HepG2 (cell line): ENCODE measurements around the gene CCDC17.

Experiments used
- CREB1 ChIP-seq, 2 experiments: fragments of 450-650 bp in 1 of 2; IDR thresholded peaks; 2 replicates each; pipeline ENCODE4 v1.6.1; 2016 to 2017; ENCODE audit warnings: control low read depth in 1 of 2, mild to moderate bottlenecking in 1 of 2, missing compliant biosample characterization in 1 of 2, missing genetic modification characterization in 1 of 2
- ESRRA ChIP-seq: sonication (generic); formaldehyde crosslinking; IDR thresholded peaks from 2 replicates; pipeline ENCODE4 v1.5.1; 2020; ENCODE audit warnings: mild to moderate bottlenecking, low read depth, missing genetic modification reagents
- HDAC1 ChIP-seq: sonication (generic); formaldehyde crosslinking; IDR thresholded peaks from 2 replicates; pipeline ENCODE4 v1.5.1; 2020; ENCODE audit warnings: mild to moderate bottlenecking, missing genetic modification reagents
- MBD4 ChIP-seq: IDR thresholded peaks from 2 replicates; pipeline ENCODE4 v1.6.1; 2012; ENCODE audit warnings: low read length, inconsistent platforms, borderline replicate concordance
- MED1 ChIP-seq: sonication (generic); formaldehyde crosslinking; IDR thresholded peaks from 2 replicates; pipeline ENCODE4 v1.4.0; 2020; ENCODE audit warnings: missing genetic modification reagents
- TAF1 ChIP-seq: sonication (generic); formaldehyde crosslinking; IDR thresholded peaks from 2 replicates; pipeline ENCODE4 v1.4.0; 2020; ENCODE audit warnings: missing genetic modification reagents
- TF ChIP-seq, protein P1 (sequence below): sonication (generic); formaldehyde crosslinking; IDR thresholded peaks from 2 replicates; pipeline ENCODE4 v1.4.0; 2020; ENCODE audit warnings: mild to moderate bottlenecking, missing genetic modification reagents
- TF ChIP-seq, protein P2 (sequence below): sonication (generic); formaldehyde crosslinking; IDR thresholded peaks from 2 replicates; pipeline ENCODE4 v1.4.0; 2020; ENCODE audit warnings: mild to moderate bottlenecking, missing genetic modification reagents

DNA sequence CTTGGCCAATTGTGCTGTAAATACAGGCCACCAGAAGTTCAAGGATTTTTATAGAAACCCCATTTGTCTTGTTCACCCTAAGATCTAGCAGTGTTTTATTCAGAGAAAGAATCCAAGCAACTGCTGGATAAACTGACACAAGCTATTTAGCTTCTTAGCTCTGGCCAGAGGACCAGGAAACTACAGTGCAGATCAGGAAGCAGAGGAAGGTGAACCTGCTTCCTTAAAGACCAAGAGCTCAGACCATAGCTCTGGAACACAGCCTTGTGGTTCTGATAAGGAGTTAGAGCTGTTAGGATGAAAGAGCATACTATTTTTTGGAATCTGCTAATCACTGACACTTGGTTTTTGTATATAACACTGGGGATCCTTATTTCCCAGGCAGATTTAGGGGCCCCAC is 5.2 kb upstream of the CCDC17 start:
- TF ChIP-seq, protein P1, sequence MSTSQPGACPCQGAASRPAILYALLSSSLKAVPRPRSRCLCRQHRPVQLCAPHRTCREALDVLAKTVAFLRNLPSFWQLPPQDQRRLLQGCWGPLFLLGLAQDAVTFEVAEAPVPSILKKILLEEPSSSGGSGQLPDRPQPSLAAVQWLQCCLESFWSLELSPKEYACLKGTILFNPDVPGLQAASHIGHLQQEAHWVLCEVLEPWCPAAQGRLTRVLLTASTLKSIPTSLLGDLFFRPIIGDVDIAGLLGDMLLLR (CRISPR knock-in tag), result no peak
- TF ChIP-seq MED1 (CRISPR knock-in tag) (no peak), ESRRA (CRISPR knock-in tag) (no peak), MBD4 (no peak), HDAC1 (CRISPR knock-in tag) (no peak), CREB1 (IDR thresholded peaks at IDR 0.05) (no peak), CREB1 (CRISPR knock-in tag; IDR thresholded peaks at IDR 0.05) (no peak), TAF1 (CRISPR knock-in tag) (no peak)
- TF ChIP-seq, protein P2, sequence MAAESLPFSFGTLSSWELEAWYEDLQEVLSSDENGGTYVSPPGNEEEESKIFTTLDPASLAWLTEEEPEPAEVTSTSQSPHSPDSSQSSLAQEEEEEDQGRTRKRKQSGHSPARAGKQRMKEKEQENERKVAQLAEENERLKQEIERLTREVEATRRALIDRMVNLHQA (CRISPR knock-in tag), result no peak
